ENCODE measurements around the gene ZNHIT2.
"Not testable (repeated sequence)": the region's sequence is repeated elsewhere in the genome, so short reads cannot be mapped to it uniquely, and the experiment has no call there.

Gene ZNHIT2

GRCh38 chr11:65117206-65118096 is at the start of gene ZNHIT2:
ZNHIT2 (minus strand) TSS chr11:65117701; CDS start chr11:65117653, 48 bp downstream.
- peak; percentile 83 for DNase-seq (ENCODE audit: low read depth)

- no peak for DNase-seq (ENCODE audit: low read depth)
Observed at GRCh38 chr11:65166893-65167292, 49.4 kb upstream of the ZNHIT2 start.

GRCh38 chr11:65165410-65166317 is 48.2 kb upstream of the ZNHIT2 start:
- DNase-seq (ENCODE audit: low read depth): no peak

GRCh38 chr11:65163684-65164083 is 46.2 kb upstream of the ZNHIT2 start:
- no peak for DNase-seq (ENCODE audit: low read depth)

- no peak for DNase-seq (ENCODE audit: low read depth)
Observed at GRCh38 chr11:65160643-65161042, 43.1 kb upstream of the ZNHIT2 start.

- DNase-seq (ENCODE audit: low read depth): no peak
Observed at GRCh38 chr11:65159012-65159411, 41.5 kb upstream of the ZNHIT2 start.

- DNase-seq (ENCODE audit: low read depth): no peak
Observed at GRCh38 chr11:65157336-65157735, 39.8 kb upstream of the ZNHIT2 start.

- no peak for DNase-seq (ENCODE audit: low read depth)
Observed at GRCh38 chr11:65156926-65157325, 39.4 kb upstream of the ZNHIT2 start.

- DNase-seq (ENCODE audit: low read depth): no peak
Observed at GRCh38 chr11:65156256-65156655, 38.8 kb upstream of the ZNHIT2 start.

GRCh38 chr11:65152122-65152521 is 34.6 kb upstream of the ZNHIT2 start:
- DNase-seq (ENCODE audit: low read depth): no peak

- no peak for DNase-seq (ENCODE audit: low read depth)
Observed at GRCh38 chr11:65151331-65151899, 33.9 kb upstream of the ZNHIT2 start.

- DNase-seq (ENCODE audit: low read depth): no peak
Observed at GRCh38 chr11:65150509-65151299, 33.2 kb upstream of the ZNHIT2 start.

- DNase-seq (ENCODE audit: low read depth): not testable (repeated sequence)
Observed at GRCh38 chr11:65150131-65150508, 32.6 kb upstream of the ZNHIT2 start.

- DNase-seq (ENCODE audit: low read depth): no peak
Observed at GRCh38 chr11:65148657-65149056, 31.2 kb upstream of the ZNHIT2 start.

GRCh38 chr11:65147352-65148075 is 30.0 kb upstream of the ZNHIT2 start:
- DNase-seq (ENCODE audit: low read depth): no peak

- no peak for DNase-seq (ENCODE audit: low read depth)
Observed at GRCh38 chr11:65141896-65142494, 24.5 kb upstream of the ZNHIT2 start.

GRCh38 chr11:65136515-65137096 is 19.1 kb upstream of the ZNHIT2 start:
- no peak for DNase-seq (ENCODE audit: low read depth)

- DNase-seq (ENCODE audit: low read depth): no peak
Observed at GRCh38 chr11:65135633-65136145, 18.2 kb upstream of the ZNHIT2 start.

GRCh38 chr11:65134952-65135632 is 17.6 kb upstream of the ZNHIT2 start:
- DNase-seq (ENCODE audit: low read depth): no peak

Measured in CMK (cell line).